Loucy (cell line): ENCODE data around the gene FAM90A1.
"Not testable (repeated sequence)": the region's sequence is repeated elsewhere in the genome, so short reads cannot be mapped to it uniquely, and the experiment has no call there.

Experiments used
- EZH2phosphoT487 ChIP-seq: fragments of 200-600 bp; IDR thresholded peaks from 2 replicates; pipeline ENCODE4 v1.6.1; 2018; ENCODE audit warnings: antibody characterized with exemption, mild to moderate bottlenecking, moderate library complexity, borderline replicate concordance
- TF ChIP-seq, protein P1 (sequence below): fragments of 200-600 bp; sonication (generic); conservative IDR thresholded peaks from 2 replicates; pipeline ENCODE4 v1.5.1; 2014; ENCODE audit warnings: mild to moderate bottlenecking, antibody characterized with exemption, low read length

DNA sequence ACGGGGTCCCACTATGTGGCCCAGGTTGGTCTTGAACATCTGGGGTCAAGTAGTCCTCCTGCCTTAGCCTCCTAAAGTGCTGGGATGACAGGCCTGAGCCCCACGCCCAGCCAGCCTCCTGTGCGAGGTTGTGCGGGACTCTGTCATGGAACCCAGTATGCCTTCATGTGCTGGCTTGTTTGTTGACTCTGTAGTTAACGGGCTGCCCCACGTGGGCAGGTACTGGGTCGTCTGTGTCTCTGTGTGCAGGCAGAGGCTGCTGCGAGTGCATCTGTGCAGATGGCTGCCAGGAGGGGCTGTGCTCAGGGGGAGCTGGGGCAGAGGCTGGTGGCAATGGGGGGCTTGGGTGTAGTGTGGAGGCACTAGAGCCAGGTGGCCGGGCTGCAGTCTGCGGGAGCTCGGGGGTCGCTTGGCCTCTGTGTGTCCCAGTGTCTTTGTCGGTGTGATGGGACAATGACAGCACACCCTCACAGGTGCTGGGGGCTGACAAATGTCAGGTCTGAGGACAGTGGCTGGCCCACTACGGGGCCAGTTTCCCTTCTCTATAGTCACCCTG, 6.0 kb upstream of the FAM90A1 start:
- TF ChIP-seq, protein P1, sequence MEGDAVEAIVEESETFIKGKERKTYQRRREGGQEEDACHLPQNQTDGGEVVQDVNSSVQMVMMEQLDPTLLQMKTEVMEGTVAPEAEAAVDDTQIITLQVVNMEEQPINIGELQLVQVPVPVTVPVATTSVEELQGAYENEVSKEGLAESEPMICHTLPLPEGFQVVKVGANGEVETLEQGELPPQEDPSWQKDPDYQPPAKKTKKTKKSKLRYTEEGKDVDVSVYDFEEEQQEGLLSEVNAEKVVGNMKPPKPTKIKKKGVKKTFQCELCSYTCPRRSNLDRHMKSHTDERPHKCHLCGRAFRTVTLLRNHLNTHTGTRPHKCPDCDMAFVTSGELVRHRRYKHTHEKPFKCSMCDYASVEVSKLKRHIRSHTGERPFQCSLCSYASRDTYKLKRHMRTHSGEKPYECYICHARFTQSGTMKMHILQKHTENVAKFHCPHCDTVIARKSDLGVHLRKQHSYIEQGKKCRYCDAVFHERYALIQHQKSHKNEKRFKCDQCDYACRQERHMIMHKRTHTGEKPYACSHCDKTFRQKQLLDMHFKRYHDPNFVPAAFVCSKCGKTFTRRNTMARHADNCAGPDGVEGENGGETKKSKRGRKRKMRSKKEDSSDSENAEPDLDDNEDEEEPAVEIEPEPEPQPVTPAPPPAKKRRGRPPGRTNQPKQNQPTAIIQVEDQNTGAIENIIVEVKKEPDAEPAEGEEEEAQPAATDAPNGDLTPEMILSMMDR, result not testable (repeated sequence)
- TF ChIP-seq EZH2phosphoT487, result not testable (repeated sequence)
